ENCODE results near the gene EMILIN2.

DNA sequence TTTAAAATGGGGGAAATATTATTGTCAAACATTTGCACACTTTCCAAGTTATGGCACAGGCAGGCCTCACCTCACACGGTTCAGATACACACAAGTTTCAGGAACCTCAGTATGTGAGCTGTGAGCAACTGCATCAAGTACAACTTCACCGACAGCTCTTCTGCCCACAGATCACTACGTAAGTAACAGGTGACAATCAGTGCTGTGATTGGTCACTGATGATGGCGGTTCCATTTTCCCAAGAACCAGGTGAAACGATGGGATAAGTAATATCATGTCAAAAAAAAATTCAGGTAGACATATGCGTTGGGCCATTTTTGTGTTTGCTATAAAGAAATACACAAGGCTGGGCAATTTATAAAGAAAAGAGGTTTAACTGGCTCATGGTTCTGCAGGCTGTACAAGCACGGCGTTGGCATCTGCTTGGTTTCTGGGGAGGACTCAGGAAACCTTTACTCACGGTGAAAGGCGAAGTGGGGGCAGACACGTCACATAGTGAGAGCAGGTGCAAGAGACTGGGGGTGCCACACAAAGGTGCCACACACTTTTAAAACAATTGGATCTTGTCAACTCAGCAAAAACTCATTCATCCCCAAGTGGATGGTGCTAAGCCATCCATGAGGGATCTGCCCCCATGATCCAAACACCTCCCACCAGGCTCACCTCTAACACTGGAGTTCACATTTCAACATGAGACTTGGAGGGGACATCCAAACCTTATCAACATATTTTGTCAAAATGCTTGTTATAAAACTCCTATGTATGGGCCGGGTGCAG is 108.3 kb downstream of the EMILIN2 start:
- no peak for TF ChIP-seq POLR2A (IDR thresholded peaks at IDR 0.05; ENCODE audit: extremely low read depth, insufficient read length)
- TF ChIP-seq, protein P1, sequence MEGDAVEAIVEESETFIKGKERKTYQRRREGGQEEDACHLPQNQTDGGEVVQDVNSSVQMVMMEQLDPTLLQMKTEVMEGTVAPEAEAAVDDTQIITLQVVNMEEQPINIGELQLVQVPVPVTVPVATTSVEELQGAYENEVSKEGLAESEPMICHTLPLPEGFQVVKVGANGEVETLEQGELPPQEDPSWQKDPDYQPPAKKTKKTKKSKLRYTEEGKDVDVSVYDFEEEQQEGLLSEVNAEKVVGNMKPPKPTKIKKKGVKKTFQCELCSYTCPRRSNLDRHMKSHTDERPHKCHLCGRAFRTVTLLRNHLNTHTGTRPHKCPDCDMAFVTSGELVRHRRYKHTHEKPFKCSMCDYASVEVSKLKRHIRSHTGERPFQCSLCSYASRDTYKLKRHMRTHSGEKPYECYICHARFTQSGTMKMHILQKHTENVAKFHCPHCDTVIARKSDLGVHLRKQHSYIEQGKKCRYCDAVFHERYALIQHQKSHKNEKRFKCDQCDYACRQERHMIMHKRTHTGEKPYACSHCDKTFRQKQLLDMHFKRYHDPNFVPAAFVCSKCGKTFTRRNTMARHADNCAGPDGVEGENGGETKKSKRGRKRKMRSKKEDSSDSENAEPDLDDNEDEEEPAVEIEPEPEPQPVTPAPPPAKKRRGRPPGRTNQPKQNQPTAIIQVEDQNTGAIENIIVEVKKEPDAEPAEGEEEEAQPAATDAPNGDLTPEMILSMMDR (IDR thresholded peaks at IDR 0.05; ENCODE audit: low read depth, low read length) = no peak
- TF ChIP-seq MYC (IDR thresholded peaks at IDR 0.05; ENCODE audit: low read depth, low read length) = no peak
